ENCODE measurements around the gene ANKRD12. TPM values are rescaled to one million over a fixed set of nuclear protein-coding genes. Genes with fewer than 3 reads are reported as not detected.

Gene ANKRD12
- total RNA-seq, 2 donors from 2014 or later, result 22.3 to 32.3 TPM

DNA sequence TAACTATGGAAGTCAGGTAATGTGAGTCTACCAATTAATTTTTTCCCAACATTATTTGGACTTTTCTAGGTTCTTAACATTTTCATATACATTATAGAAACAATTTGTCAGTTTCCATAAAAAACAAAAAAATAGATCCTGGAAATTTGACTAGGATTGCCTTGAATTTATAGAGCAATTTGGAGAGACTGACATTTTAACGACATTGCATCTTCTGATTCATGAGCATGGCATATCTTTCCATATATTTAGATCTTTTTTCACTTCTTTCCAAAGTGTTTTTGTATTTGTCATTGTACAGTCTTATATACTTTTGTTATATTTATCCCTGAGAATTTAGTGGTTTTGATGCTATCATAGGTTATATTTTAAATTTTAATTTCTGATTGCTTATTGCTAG, 42.0 kb downstream of the ANKRD12 start:
- no peaks in the 10 kb centered on the region for H3K27me3 ChIP-seq
- no peak overlapping the region for H3K27ac ChIP-seq
- TF ChIP-seq, protein P1, sequence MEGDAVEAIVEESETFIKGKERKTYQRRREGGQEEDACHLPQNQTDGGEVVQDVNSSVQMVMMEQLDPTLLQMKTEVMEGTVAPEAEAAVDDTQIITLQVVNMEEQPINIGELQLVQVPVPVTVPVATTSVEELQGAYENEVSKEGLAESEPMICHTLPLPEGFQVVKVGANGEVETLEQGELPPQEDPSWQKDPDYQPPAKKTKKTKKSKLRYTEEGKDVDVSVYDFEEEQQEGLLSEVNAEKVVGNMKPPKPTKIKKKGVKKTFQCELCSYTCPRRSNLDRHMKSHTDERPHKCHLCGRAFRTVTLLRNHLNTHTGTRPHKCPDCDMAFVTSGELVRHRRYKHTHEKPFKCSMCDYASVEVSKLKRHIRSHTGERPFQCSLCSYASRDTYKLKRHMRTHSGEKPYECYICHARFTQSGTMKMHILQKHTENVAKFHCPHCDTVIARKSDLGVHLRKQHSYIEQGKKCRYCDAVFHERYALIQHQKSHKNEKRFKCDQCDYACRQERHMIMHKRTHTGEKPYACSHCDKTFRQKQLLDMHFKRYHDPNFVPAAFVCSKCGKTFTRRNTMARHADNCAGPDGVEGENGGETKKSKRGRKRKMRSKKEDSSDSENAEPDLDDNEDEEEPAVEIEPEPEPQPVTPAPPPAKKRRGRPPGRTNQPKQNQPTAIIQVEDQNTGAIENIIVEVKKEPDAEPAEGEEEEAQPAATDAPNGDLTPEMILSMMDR (IDR thresholded peaks at IDR 0.05), result no peak
- no peak for DNase-seq (ENCODE audit: low spot score)
- H3K4me1 ChIP-seq, result peaks cover 0 to 42% of the 10 kb centered on the region in 2 donors
- H3K9me3 ChIP-seq, result no peaks in the 10 kb centered on the region
- no peak overlapping the region for H3K4me3 ChIP-seq
- no peaks in the 10 kb centered on the region for H3K36me3 ChIP-seq

- H3K27ac ChIP-seq, result no peak overlapping the region
- H3K4me3 ChIP-seq, result no peak overlapping the region
- TF ChIP-seq, protein P1 (IDR thresholded peaks at IDR 0.05), result no peak
- H3K27me3 ChIP-seq, result no peaks in the 10 kb centered on the region
- H3K9me3 ChIP-seq, result no peaks in the 10 kb centered on the region
- peaks cover 0 to 23% of the 10 kb centered on the region in 2 donors for H3K4me1 ChIP-seq
- DNase-seq (ENCODE audit: low spot score), result no peak
- H3K36me3 ChIP-seq, result peaks cover 6% of the 10 kb centered on the region
Observed at GRCh38 chr18:9181275-9181674, 44.7 kb downstream of the ANKRD12 start.

GRCh38 chr18:9182852-9183399, 46.3 kb downstream of the ANKRD12 start:
- TF ChIP-seq, protein P1 (IDR thresholded peaks at IDR 0.05), result no peak
- H3K36me3 ChIP-seq, result peaks cover 6% of the 10 kb centered on the region
- no peaks in the 10 kb centered on the region for H3K27me3 ChIP-seq
- DNase-seq (ENCODE audit: low spot score), result no peak
- no peak overlapping the region for H3K4me3 ChIP-seq
- no peaks in the 10 kb centered on the region for H3K9me3 ChIP-seq
- H3K27ac ChIP-seq, result no peak overlapping the region
- H3K4me1 ChIP-seq, result peaks cover 0 to 8% of the 10 kb centered on the region in 2 donors

- H3K4me3 ChIP-seq, result no peak overlapping the region
- H3K36me3 ChIP-seq, result peaks cover 6% of the 10 kb centered on the region
- no peaks in the 10 kb centered on the region for H3K27me3 ChIP-seq
- DNase-seq (ENCODE audit: low spot score), result no peak
- TF ChIP-seq, protein P1 (IDR thresholded peaks at IDR 0.05), result no peak
- no peaks in the 10 kb centered on the region for H3K9me3 ChIP-seq
- peak overlapping the region; percentile 6 to 21 for H3K27ac ChIP-seq
- peaks cover 0 to 12% of the 10 kb centered on the region in 2 donors for H3K4me1 ChIP-seq
Observed at GRCh38 chr18:9184998-9185613, 48.5 kb downstream of the ANKRD12 start.

GRCh38 chr18:9188359-9189231, 52.0 kb downstream of the ANKRD12 start:
- no peaks in the 10 kb centered on the region for H3K27me3 ChIP-seq
- H3K36me3 ChIP-seq, result peaks cover 6% of the 10 kb centered on the region

More at GRCh38 chr18:9188359-9189231, 52.0 kb downstream of the ANKRD12 start:
- no peak overlapping the region for H3K4me3 ChIP-seq
- H3K9me3 ChIP-seq, result no peaks in the 10 kb centered on the region
- no peak for DNase-seq (ENCODE audit: low spot score)
- no peak overlapping the region for H3K27ac ChIP-seq
- H3K4me1 ChIP-seq, result peaks cover 0 to 12% of the 10 kb centered on the region in 2 donors
- TF ChIP-seq, protein P1 (IDR thresholded peaks at IDR 0.05), result no peak

Measured in right atrium auricular region (tissue), 2 donors.